H1 (cell line): ENCODE data around the gene THEM5. TPM values are rescaled to one million over a fixed set of nuclear protein-coding genes. Genes with fewer than 3 reads are reported as not detected.

ENCODE experiments used
- HDAC6 ChIP-seq: IDR thresholded peaks from one replicate; pipeline ENCODE4 v1.7.1; 2012; ENCODE audit warnings: low read depth, mild to moderate bottlenecking, inconsistent platforms, low read length, moderate library complexity
- NRF1 ChIP-seq: IDR thresholded peaks from 2 replicates; pipeline ENCODE4 v1.6.1; 2011; ENCODE audit warnings: mild to moderate bottlenecking, low read depth, low read length, improper control_type of control experiment
- polyA plus RNA-seq, 7 experiments: library from polyadenylated mRNA; depleted of rRNA in 3 of 7; stranded (reverse) in 5 of 7; unstranded in 2 of 7; fragments of >200 nt in 5 of 7; fragments of 200-250 nt in 2 of 7; gene quantifications; 1 replicate in 5 of 7; 2 replicates in 1 of 7; 4 replicates in 1 of 7; pipeline versions ENCODE4 v1.2.1 to v1.2.3, GENCODE V29; 2011 to 2013; ENCODE audit warnings: missing spikeins in 2 of 7, mixed read lengths in 2 of 7
- total RNA-seq: library from RNA; stranded (reverse); fragmentation: NEBNext Ultra II Directional; extraction: Animal tissue kit (Norgen Biotek cat#: 25700); gene quantifications from 2 replicates; pipeline ENCODE4 v1.2.1, GENCODE V29; 2021
- TF ChIP-seq, protein P1 (sequence below): IDR thresholded peaks from 2 replicates; pipeline ENCODE4 v1.6.1; 2012; ENCODE audit warnings: low read length, inconsistent platforms

Gene THEM5
- total and polyA plus RNA-seq, 2 of the 8 experiments (the other 6 are each of a cell fraction or from before 2014, with no cell fraction given) = not detected

DNA sequence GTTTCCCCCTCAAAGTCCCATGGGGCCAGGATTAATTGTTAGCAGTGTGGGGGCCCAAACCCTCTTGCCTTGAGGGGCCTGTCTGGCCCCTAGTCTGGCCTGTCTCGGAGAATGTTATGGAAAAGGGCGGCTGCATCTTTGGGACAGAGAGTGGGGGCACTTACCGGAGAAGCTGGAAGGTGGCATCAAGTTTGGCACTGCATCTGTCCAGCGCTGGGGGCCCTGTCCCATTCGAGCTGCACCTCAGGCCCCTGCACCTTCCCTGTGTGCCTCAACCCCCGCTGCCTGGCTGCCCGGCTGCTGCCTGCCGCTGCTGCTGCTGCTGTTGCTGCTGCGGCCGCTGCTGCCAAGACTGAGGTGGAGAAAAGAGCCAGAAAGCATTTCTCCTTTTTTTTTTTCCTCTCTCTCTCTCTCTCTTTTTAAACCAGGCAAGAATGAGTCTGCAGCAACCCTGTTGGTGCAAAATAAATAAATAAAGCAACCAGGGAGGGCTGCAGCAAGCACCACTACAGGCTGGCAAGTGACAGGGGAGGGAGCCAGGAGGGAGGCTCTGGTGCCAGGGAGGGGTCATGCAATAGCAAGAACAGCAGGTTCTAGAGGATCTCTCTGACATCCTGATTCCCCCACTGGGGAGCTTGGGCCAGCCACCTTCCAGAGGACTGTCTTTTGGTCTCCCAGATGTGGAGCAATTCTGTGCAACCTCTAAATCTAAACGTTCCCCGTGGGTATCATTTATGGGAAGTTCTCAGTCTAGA, 48.3 kb downstream of the THEM5 start, which contains the start of gene LINGO4 (continued):
- TF ChIP-seq, protein P1, sequence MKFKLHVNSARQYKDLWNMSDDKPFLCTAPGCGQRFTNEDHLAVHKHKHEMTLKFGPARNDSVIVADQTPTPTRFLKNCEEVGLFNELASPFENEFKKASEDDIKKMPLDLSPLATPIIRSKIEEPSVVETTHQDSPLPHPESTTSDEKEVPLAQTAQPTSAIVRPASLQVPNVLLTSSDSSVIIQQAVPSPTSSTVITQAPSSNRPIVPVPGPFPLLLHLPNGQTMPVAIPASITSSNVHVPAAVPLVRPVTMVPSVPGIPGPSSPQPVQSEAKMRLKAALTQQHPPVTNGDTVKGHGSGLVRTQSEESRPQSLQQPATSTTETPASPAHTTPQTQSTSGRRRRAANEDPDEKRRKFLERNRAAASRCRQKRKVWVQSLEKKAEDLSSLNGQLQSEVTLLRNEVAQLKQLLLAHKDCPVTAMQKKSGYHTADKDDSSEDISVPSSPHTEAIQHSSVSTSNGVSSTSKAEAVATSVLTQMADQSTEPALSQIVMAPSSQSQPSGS = no peak
- TF ChIP-seq HDAC6 (no peak), NRF1 (no peak)
- TF ChIP-seq, all 59 proteins: peak for 0
